ENCODE results near the gene PIM1.

The PIM1 gene

DNA sequence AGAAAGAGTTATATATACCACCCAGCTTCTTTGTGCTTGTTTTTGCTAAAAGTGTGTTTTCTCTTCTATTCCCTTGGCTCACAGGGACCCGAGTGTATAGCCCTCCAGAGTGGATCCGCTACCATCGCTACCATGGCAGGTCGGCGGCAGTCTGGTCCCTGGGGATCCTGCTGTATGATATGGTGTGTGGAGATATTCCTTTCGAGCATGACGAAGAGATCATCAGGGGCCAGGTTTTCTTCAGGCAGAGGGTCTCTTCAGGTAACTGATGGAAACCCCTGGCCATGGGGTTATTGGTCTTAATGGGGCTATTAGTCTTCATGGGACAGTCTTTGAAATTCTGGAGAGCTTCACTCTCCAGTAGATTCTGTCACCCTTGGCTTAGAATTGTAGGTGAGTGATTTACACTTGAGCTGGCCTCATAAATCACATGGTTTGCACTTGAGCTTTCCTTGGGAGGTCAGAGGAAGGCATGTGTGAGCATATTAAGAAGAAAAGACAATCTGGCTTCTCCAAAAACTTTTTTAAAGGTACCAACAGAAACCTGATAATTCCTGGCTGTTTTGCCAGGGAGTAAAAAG lies 3.0 kb downstream of the PIM1 start:
- DNase-seq (ENCODE audit: low spot score), result no peak
- no peak for TF ChIP-seq CTCF (IDR thresholded peaks at IDR 0.05)
- H3K4me3 ChIP-seq, result peak overlapping the region; percentile 90
- H3K27ac ChIP-seq, result peak overlapping the region in 1 of 2 donors; percentile 19

DNA sequence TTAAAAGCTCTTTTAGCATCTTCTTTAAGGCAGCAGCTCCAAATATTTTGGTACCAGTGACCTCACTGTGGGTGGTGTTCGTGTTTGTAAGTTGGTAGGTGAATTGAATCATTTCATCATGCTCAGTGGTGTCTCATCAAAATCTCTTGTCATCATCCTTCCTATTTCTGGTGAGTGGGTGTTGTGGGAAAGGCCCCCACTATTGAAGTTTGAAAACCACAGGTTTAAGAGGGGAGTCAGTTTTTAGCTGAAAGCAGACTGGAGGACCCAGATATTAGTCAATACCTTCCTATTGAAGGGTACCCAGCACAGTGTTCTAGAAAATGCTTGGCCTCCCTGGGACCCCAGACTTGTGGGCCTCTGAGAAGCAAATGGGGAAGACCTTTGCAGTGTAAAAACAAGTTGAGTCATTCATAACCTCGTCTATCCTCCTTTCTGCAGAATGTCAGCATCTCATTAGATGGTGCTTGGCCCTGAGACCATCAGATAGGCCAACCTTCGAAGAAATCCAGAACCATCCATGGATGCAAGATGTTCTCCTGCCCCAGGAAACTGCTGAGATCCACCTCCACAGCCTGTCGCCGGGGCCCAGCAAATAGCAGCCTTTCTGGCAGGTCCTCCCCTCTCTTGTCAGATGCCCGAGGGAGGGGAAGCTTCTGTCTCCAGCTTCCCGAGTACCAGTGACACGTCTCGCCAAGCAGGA lies 3.7 kb downstream of the PIM1 start:
- H3K4me3 ChIP-seq, result peak overlapping the region; percentile 23
- no peak for TF ChIP-seq CTCF (IDR thresholded peaks at IDR 0.05)
- no peak for DNase-seq (ENCODE audit: low spot score)
- H3K27ac ChIP-seq, result peak overlapping the region; percentile 12 to 19

DNA sequence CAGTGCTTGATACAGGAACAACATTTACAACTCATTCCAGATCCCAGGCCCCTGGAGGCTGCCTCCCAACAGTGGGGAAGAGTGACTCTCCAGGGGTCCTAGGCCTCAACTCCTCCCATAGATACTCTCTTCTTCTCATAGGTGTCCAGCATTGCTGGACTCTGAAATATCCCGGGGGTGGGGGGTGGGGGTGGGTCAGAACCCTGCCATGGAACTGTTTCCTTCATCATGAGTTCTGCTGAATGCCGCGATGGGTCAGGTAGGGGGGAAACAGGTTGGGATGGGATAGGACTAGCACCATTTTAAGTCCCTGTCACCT lies 4.2 kb downstream of the PIM1 start:
- DNase-seq (ENCODE audit: low spot score), result no peak
- H3K27ac ChIP-seq, result peak overlapping the region in 1 of 2 donors; percentile 12
- no peak for TF ChIP-seq CTCF (IDR thresholded peaks at IDR 0.05)
- peak overlapping the region; percentile 23 for H3K4me3 ChIP-seq

DNA sequence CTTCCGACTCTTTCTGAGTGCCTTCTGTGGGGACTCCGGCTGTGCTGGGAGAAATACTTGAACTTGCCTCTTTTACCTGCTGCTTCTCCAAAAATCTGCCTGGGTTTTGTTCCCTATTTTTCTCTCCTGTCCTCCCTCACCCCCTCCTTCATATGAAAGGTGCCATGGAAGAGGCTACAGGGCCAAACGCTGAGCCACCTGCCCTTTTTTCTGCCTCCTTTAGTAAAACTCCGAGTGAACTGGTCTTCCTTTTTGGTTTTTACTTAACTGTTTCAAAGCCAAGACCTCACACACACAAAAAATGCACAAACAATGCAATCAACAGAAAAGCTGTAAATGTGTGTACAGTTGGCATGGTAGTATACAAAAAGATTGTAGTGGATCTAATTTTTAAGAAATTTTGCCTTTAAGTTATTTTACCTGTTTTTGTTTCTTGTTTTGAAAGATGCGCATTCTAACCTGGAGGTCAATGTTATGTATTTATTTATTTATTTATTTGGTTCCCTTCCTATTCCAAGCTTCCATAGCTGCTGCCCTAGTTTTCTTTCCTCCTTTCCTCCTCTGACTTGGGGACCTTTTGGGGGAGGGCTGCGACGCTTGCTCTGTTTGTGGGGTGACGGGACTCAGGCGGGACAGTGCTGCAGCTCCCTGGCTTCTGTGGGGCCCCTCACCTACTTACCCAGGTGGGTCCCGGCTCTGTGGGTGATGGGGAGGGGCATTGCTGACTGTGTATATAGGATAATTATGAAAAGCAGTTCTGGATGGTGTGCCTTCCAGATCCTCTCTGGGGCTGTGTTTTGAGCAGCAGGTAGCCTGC lies 4.8 kb downstream of the PIM1 start:
- peak overlapping the region; percentile 18 for H3K4me3 ChIP-seq
- DNase-seq (ENCODE audit: low spot score), result no peak
- no peak overlapping the region for H3K27ac ChIP-seq
- TF ChIP-seq CTCF (IDR thresholded peaks at IDR 0.05), result no peak

GRCh38 chr6:37175332-37176267 lies 5.6 kb downstream of the PIM1 start:
- Histone ChIP-seq H3K27ac (no peak overlapping the region), H3K4me3 (no peak overlapping the region)
- no peak for TF ChIP-seq CTCF (IDR thresholded peaks at IDR 0.05)
- no peak for DNase-seq (ENCODE audit: low spot score)

DNA sequence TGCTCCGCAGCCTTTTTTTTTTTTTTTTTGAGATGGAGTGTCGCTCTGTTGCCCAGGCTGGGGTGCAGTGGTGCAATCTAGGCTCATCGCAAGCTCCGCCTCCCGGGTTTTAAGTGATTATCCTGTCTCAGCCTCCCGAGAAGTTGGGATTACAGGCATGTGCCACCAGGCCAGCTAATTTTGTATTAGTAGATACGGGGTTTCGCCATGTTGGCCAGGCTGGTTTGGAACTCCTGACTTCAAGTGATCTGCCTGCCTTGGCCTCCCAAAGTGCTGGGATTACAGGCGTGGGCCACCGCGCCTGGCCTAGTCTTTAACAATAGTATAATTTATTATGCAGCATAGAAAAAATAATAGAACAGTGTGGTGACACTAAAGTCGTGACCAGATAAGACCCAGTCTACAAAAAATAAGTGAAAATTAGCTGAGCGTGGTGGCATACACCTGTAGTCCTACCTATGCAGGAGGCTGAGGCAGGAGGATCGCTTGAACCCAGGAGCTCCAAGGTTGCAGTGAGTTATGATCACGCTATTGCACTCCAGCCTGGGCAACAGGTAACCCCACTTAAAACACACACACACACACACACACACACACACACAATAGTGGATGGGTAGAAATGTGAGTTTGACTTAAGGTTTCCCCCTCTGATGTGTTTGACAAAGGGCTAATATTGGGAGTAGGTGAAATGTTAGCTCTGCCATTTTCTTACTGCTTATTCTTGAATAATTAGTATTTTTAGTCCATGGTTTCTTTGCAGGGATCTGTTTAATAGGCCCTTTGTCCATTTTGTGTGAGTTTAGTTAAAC lies 6.5 kb downstream of the PIM1 start:
- no peak for DNase-seq (ENCODE audit: low spot score)
- no peak overlapping the region for H3K27ac ChIP-seq
- H3K4me3 ChIP-seq, result no peak overlapping the region
- no peak for TF ChIP-seq CTCF (IDR thresholded peaks at IDR 0.05)

Data from coronary artery (tissue), 2 donors.